Mucosa of gallbladder (tissue), 1 donor: ENCODE data around the gene OGFOD2. TPM values are rescaled to one million over a fixed set of nuclear protein-coding genes. Genes with fewer than 3 reads are reported as not detected.
"Not testable (repeated sequence)": the region's sequence is repeated elsewhere in the genome, so short reads cannot be mapped to it uniquely, and the experiment has no call there.

Source experiments
- DNase-seq: peaks from one replicate; pipeline ENCODE4 v3.0.0-alpha.2; 2020; ENCODE audit warnings: low spot score
- total RNA-seq: library from RNA; stranded (reverse); gene quantifications from one replicate; pipeline ENCODE4 v1.2.1, GENCODE V29; 2021
- donor health status: DM: no; HTN: no; CAD: no.

The OGFOD2 gene
- total RNA-seq, 1 donor from 2014 or later: 32.5 TPM

DNA sequence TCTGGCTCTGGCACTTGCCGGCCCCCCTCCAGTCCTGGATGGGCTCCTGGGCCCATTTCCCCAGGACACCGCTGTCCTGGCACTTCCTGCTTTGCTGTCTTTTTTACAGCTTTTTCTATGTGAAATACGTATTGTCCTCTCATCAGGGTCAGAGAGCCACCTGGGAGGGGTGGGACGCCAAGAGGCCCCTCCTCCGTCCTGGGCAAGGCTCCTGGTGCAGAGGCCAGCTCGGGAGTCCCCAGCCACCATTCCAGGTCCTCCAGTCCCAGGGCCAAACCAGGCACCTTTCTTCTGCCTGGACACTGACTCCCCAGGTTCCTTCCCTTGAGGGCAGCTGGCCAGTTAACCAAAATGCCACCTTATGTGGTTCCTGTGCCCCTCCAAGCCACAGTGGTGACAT, 28.2 kb downstream of the OGFOD2 start:
- no peak for DNase-seq

DNA sequence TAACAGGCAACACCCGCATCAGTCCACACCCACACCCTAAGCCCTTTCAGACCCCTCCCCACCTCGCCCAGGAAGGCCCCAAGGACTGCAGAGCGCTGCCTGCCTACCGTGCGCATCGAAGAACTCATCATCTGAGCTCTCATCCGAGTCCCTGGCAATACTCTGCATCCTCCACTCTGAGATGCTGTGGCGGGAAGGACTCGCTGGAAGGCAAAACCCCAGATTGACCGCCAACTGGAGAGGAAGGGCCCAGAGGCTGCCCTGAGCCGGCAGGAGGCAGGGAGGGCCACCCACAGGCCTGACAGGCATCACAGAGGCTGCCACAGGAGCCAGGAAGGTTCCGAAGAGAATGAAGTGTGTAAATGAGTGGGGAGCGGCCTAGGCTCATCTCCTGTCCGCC, 29.2 kb downstream of the OGFOD2 start:
- no peak for DNase-seq

DNA sequence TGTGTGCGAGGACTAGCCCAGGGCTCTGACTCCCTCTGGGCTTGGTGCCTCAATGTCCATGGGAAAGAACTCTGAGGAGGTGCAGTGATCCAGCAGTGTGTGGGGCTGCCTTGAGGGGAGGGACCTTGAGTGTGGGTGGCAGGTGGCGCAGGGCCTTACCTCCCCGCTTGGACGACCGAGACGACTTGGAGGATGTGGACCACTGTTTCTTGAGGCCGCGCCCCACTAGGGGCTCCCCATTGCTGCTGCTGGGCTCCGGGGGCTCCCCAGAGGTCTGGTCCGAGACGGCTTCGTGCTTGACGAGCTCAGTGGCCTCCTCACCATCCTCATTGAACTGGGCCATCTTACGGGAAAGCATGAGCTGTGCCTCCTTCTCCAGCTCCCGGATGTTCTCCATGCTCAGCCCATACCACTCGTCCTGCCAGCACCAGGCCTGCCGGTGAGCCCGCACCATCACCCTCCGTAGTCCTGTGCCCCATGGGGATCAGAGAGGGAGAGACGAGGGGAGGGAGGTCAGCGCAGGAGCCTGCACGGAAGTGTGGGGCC, 30.1 kb downstream of the OGFOD2 start:
- DNase-seq: no peak

DNA sequence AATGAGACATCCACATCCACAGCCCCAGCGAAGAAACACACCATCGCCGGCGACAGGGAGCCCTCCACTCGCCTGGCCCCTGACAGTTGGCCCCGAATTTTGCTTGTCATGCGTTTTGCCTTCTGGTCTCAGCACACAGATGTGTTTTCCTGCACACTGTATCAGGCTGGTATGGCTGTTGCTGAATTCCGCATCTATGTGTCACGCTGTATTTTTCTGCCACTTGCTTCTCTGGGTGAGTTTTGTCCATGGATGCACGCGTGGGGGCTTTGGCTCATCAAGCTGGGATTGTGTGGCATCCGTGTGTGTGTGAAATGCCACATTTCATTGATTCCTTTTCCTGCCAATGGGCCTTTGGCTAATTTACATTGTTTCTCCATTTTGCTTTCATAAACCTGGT, 31.9 kb downstream of the OGFOD2 start:
- no peak for DNase-seq

DNA sequence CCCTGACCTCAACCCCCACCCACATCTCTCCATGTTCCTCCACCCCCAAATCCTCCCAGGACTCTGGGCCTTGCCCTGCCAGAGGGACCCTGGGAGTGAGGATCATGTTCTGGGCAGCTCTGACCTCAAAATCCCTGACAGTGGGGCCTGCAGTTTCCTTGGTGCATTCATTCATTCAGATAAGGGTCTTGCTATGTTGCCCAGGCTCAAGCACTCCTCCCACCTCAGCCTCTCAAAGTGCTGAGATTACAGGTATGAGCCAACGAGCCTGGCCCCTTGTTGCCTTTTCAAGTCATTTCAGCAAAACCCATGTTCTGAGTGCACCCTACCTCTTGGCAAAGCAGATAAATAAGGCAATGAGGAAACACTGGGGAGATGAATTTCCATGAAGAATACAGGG, 35.1 kb downstream of the OGFOD2 start:
- DNase-seq: no peak

DNA sequence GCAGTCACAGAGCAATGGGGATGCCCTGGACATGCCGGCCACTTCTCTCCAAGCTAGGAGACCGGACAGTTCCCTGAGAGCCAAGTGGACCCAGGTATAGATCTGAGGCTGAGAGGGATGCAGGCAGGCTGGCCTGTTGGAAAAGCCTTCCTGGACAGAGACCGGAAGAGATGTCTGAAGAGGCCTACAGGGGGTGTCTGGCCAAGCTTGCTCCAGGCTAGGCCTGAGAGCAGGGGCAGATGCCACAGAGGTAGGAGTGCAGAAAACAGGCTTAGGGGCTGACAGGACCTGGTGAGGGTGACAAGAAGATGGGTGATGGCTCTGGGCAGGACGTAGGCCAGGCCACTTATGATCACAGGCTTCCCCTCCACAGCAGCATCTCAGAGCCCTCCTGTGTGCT, 35.6 kb downstream of the OGFOD2 start:
- no peak for DNase-seq

DNA sequence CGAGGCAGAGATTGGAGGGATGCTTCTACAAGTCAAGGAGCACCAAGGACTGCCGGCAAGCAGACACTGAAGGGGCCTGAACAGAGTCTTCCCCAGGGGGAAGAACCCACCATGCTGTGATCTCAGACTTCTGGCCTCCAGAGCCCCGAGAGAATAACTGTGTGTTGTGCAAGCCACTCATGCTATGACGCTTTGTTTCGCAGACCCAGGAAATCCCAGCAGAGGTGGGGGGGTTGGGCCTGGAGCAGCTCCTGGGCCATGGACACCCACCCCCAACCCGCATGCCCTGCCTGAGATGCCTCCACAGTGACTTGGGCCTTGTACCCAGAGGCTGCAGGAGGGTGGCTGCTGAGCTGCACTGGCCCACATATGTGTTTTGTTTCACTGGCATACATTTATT, 36.7 kb downstream of the OGFOD2 start:
- DNase-seq: no peak

DNA sequence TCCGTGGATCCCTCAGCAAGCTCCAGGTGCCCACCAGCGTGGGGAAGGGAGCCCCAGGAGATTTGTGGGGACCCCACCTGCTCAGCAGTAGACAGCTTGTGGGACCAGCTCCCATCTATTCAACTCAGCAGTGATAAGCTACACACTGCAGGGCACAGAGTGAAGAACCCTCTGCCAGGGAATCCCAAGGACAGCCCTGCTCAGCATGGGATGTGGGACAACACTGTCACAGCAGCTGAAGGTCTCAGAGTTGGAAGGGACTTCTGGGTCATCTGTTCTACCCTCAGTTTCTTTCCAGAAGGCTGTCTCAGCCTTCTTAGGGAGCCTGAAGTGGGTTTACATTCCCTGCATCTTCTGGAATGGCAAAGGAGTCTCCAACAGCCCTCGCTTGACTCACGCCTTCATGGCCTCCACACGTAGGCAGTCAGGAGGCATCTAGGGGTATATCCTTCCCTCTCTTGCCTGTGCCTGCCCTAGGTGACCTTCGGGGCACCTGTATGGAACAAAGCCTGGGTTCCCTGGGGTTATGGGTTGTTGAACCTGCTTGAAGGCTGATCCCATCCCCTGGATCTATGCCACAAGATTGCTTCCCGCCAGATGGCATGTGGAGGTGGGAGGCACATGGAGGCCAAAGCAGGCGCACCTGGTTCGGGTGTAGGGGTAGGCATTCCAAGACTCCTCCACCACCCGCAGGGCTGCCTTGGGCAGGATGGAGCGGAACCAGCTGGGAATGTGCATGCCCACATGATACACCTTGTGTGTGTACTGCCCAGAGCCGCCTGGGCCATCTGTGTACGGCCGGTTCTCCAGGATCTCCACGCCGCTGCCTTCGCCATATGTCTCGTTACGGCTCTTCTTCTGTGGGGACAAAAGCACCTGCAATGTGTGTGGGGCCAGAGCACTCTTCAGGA, 38.4 kb downstream of the OGFOD2 start:
- DNase-seq: no peak

DNA sequence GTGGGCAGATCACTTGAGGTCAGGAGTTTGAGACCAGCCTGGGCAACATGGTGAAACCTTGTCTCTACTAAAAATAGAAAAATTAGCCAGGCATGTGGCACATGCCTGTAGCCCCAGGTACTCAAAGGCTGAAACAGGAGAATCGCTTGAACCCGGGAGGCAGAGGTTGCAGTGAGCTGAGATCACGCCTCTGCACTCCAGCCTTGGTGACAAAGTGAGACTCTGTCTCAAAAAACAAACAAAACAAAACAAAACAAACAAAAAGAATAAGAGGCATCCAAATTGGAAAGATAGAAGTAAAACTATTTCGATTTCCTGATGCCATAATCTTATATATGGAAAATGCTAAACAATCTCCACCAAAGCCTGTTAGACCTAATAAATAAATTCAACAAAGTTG, 39.4 kb downstream of the OGFOD2 start:
- not testable (repeated sequence) for DNase-seq

DNA sequence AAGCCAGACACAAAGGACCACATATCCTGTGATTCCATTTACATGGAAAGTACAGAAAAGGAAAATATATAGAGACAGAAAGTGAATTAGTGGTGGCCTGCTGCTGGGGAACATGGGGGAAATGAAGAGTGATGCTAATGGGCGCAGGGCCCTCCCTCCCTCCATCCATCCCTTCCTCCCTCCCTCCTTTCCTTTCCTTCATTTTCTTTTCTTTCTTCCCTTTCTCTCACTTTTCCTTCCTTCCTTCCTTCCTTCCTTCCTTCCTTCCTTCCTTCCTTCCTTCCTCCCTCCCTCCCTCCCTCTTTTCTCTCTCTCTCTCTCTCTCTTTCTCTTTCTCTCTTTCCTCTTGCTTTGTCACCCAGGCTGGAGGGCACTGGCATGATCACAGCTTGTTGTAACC, 42.7 kb downstream of the OGFOD2 start:
- DNase-seq: no peak

DNA sequence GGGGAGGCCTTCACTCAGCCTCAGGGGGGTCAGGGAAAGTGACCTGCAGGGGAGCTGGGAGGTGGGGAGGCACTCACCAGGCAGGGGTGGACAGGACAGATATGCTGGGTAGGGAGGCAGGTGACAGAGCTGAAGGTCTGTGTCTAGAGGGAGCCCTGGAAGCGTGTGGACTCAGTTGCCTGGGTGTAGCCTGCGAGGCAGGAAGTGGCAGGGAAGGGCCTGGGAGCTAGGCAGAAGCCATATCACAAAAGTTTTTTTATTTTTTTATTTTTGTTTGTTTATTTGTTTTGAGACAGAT, 44.7 kb downstream of the OGFOD2 start:
- DNase-seq: no peak

DNA sequence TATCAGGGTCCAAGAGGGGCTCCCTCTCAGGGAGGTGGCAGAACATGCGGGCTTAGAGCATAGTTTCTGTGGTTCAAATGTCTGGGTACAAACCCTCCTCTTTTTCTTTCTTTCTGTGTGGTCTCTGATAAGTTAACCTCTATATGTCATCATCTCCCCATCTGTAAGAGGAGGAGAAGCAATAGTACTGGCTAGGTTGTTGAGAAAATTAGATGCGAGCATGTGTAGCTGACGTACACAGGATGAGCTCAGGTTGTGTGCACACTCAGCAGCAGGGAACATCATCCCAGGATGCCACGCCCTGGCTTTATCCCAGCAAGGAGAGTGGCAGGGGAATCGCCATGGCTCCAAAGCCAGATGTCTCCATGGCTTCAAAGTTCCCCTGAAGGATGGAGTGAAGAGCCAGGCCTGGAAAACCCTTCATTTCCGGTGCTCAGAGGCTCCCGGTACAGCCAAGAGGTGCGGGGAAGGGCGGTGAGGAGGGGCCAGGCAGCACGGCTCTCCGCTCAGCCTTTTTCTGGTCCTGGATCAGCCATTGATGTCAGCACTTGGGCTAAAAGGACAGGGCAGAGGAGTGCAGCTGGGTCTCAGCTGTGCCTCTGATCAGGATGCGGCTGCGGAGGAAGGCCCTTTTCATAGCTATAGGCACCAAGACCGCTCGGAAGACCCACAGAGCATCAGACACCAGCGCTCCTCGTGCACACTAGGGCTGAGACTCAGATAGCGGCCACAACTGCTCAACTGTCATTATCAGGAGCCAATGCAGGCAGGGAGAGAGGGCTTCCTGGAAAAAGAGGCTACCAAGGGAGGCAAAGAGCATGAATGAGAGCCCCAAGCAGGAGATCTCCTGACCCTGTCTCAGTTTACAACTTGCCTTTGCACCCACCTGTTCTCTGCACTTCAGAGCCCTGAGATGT, 46.9 kb downstream of the OGFOD2 start:
- DNase-seq: no peak

DNA sequence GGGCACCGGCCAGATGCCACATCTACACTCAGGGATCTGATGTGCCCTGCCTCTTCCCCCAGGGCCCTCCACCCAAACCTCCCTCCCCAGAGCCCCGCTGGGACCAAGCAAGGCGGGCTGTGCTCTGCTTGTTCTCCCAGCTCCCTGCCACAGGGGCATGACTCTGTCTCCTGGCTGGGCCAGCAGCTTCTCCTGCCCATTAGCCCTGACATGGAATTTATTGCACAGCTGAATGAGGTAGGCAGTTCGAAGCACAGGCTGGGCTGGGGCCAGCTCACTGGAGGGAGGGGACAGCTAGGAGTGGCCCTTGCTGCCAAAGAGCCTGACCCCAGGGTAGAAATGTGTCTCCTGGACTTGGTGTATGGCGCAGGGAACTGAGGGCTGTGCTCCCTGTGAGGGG, 47.8 kb downstream of the OGFOD2 start:
- no peak for DNase-seq

DNA sequence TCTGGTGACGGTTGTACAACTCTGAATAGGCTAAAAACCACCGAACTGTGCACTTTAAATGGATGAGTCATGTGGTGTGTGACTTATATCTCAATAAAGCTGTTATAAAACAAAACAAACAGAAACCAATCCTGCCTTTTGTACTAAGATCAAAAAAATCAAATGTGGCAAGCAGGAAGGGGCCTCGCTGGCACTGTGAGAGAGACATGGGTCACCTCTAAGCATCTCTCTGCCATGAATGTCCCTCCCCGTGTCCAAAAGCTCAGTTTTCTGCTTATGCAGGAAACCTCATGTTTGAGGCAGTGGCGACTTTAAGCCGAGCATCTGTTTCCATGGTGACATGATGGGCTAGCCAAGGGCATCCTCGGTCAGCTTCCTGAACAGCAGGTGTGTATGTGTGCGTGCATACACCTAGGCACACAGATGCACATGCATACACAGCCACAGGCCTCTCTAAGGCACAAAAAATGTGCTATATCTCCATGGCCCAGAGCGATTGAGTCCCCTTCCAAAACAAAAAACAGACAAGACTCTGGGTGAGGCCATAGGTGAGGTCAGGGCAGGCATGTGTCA, 49.9 kb downstream of the OGFOD2 start:
- DNase-seq: no peak

DNA sequence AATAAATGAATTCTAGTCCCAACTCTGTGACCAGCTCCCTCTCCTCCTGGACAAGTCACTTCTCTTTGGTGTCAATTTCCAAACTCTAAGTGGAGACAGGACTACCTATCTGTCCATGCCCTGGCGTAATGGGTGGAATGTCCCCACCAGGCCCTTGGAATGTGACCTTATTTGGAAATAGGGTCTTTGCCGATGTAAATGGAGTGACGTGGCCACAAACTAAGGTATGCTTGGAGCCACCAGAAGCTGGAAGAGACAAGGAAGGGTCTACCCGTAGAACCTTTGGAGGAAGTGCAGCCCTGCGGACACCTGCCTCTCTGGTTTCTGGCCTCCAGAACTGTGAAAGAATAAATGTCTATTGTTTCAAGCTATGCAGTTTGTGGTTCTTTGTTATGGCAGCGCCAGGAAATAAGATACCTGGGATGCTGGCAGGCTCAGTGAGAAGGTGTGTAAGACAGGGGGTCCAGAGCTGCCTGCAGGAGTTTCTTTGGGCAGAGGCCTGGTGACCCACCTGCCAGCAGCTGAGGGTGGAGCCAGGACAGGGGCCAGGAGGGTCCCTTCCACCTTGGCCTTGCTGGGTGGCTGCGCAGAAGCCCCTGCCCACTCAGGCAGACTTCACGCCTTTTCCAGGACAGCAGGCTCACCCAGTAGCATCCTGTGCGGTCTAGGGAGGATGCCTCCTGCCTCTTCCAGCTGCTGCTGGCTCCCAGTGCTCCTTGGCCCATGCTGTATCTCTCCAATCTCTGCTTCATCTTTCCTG, 51.2 kb downstream of the OGFOD2 start:
- DNase-seq: no peak

DNA sequence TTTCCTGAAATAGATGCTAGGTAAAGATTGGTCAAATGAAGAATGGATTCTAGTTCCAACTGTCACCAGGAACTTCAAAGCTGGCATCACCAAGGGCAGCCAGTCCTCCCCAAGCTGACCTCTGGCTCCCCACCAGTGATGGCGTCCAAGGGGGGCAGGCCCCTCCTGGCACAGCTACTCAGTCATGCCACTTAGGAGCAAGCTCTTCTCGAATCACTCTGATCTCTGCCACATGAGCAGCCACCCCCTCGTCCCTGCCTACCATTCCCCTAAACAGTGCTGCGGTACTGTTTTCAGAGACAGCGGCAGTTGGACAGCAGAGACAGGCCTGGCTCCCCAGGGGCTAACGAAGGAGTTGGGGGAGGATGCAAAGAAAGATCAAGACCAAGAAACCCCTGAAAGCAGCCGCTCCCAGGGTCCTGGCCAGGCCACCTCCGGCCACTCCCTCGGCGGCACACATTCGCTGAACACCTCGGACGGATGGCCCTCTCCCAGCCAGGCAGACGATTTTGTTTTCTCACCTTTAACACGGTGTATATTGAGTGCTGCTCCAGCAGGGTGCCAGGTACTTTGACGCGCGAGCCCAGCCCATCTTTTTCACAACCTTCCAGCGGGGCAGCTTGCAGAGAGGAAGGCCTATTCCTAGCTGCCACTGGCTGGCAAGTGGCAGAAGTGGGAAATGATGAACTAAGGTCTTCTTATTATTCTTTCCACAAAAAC, 52.8 kb downstream of the OGFOD2 start:
- no peak for DNase-seq

DNA sequence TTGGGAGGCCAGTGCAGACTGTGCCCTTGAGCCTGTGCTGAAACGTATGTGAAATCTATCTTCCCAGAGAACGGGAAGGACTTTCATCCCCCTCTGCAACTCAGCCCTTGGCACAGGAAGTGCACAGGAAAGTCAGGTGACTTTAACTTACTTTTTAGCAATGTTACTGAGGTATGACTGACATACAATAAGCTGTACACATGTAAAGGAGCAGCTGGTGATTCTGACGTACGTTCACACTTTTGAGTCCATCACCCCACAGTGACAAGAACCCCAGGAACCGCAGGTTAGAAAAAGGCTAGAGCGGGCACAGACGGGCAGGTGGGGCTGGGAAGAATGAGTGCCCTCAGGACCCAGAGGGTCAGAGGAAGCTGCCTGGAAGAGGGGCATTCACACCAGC, 53.4 kb downstream of the OGFOD2 start:
- no peak for DNase-seq

DNA sequence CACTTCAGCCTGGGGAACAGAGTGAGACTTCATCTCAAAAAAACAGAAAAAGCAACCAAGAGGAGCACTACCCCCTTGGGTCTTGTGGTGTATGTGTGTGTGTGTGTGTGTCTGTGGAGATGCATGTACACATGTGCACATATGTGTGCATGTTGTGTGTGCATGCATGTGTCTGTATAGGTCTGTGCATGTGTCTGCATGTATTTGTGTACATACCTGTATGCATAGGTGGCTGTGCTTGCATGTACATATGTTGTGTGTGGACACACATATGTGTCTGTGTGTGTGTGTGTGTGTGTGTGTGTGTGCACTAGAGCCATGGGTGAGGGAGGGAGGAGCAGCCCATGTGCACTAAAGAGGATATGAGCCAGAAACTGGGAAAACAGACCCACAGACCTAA, 54.5 kb downstream of the OGFOD2 start:
- no peak for DNase-seq
